Heart right ventricle (tissue), 16 donors: ENCODE data around the gene RASGRP4. TPM values are rescaled to one million over a fixed set of nuclear protein-coding genes. Genes with fewer than 3 reads are reported as not detected.

ENCODE experiments used
- ATAC-seq, 8 donors: fragments of 200-7000 bp; cut with Tn5 transposase; one replicate each; pipeline ENCODE4 v1.9.1; 2020; ENCODE audit warnings: mild to moderate bottlenecking in 8 of 8, moderate library complexity in 8 of 8, moderate number of reproducible peaks in 1 of 8
- DNase-seq, 2 donors: peaks; one replicate each; pipeline ENCODE4 v3.0.0-alpha.2; 2020
- H3K27ac ChIP-seq, 10 donors: fragments of 200-600 bp; sonication (generic) in 2 of 10; one replicate each; pipeline versions ENCODE4 v1.5.0 to v1.8.0; 2020 to 2022; ENCODE audit warnings: mild to moderate bottlenecking in 3 of 10
- H3K27me3 ChIP-seq, 7 donors: fragments of 200-600 bp; one replicate each; pipeline ENCODE4 v1.8.0; 2021 to 2022; ENCODE audit warnings: mild to moderate bottlenecking in 2 of 7
- H3K36me3 ChIP-seq, 9 donors: fragments of 200-600 bp; sonication (generic) in 1 of 9; one replicate each; pipeline versions ENCODE4 v1.5.0 to v1.8.0; 2020 to 2022; ENCODE audit warnings: mild to moderate bottlenecking in 2 of 9
- H3K4me1 ChIP-seq, 9 donors: fragments of 200-600 bp; sonication (generic) in 1 of 9; one replicate each; pipeline versions ENCODE4 v1.5.0 to v1.8.0; 2020 to 2022; ENCODE audit warnings: mild to moderate bottlenecking in 4 of 9
- H3K4me3 ChIP-seq, 10 donors: fragments of 200-600 bp; sonication (generic) in 2 of 10; one replicate each; pipeline versions ENCODE4 v1.5.0 to v1.8.0; 2020 to 2022; ENCODE audit warnings: mild to moderate bottlenecking in 7 of 10, moderate library complexity in 2 of 10
- H3K9me3 ChIP-seq, 11 donors: fragments of 200-600 bp in 10 of 11; sonication (generic) in 2 of 11; one replicate each; pipeline versions ENCODE4 v1.5.0 to v1.8.0; 2013 to 2022; ENCODE audit warnings: mild to moderate bottlenecking in 2 of 11, control low read depth in 1 of 11, moderate library complexity in 1 of 11
- WGBS, 2 donors: extraction: QIAGEN DNeasy Blood & Tissue Kit; methylation state at CpG; one replicate each; pipeline ENCODE4 v1.1.7; 2013; ENCODE audit warnings: inconsistent platforms in 1 of 2; 5-methylcytosine and 5-hydroxymethylcytosine counted together
- intact Hi-C, 10 donors: fragments of 100-400 bp; cut with DNase I; formaldehyde crosslinking; loops; one replicate each; pipeline versions ENCODE4 v1.11.1 to v1.14.2; 2022
- polyA plus RNA-seq, 2 donors: library from polyadenylated mRNA; stranded (reverse); fragments of 200-250 nt; gene quantifications; one replicate each; pipeline ENCODE4 v1.2.3, GENCODE V29; 2013
- total RNA-seq, 10 donors: library from RNA; stranded (reverse); fragmentation: NEBNext Ultra II Directional in 3 of 10; extraction: Animal tissue kit (Norgen Biotek cat#: 25700) in 3 of 10; gene quantifications; one replicate each; pipeline versions ENCODE4 v1.2.1 to v1.2.4, GENCODE V29; 2021 to 2023
- TF ChIP-seq, protein P1 (sequence below), 9 donors: fragments of 200-600 bp; sonication (generic) in 2 of 9; IDR thresholded peaks; one replicate each; pipeline versions ENCODE4 v1.5.0 to v1.8.0; 2021 to 2022; ENCODE audit warnings: antibody characterized with exemption in 9 of 9, mild to moderate bottlenecking in 5 of 9, moderate library complexity in 1 of 9
- donor health status: Arrhythmogenic right ventricular cardiomyopathy.
- donor health status: ischemic (EF 13 %, LVEDD 7.1; RV severe dilation, severe dysfunction).
- donor health status: healthy with polysubstance abuse.
- donor health status: DM: no; HTN: yes; CAD: no.
- donor health status: DM: no; HTN: no; CAD: no.
- donor health status: ischemic (EF 25% LVEDD 6.9; RV normal size, moderate dysfunction).
- donor health status: ischemic (EF 25% LVEDD 5.7; RV mildly dilated, moderate dysfunction).
- donor health status: healthy.
- donor health status: DM: yes; HTN: yes; CAD: no.
- donor health status: Ischemic cardiomyopathy.
- donor health status: ischemic (EF 35%, LVEDD 5.7; RV mildly dilated, moderate dysfunction).
- donor health status: nonischemic (EF 11% LVEDD 7.7; RV severe dilation, severe dysfunction).
- donor health status: DM: yes; HTN: yes; CAD: no.
- donor health status: PGD.
- donor health status: ischemic (EF 29% LVEDD 5.4; RV normal size, mild dysfunction).
- donor health status: nonischemic (EF 23%, LVEDD 6.1; RV moderate dilation, normal function).

The RASGRP4 gene
- total and polyA plus RNA-seq, 12 donors: 0.42 to 3.5 (median 0.91) TPM

DNA sequence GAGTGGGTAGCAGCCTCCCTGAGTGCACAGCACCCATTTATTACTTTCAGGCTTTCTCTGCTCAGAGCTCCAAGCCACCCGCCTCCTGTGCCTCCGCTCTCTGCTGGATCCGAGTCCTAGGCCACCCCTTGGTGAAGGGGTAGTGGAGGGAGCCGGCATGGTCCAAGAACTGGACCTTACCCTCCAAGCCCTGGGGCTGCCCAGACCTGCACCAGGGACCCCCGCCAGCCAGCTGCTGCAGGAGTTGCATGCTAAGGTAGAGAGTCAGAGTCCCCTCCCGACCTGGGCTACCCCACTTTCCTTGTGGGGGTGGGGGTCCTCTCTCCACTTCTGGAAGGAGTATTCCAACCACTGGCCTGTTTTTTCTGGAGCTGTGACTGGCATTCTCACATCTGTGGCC is 21.2 kb downstream of the RASGRP4 start:
- TF ChIP-seq, protein P1, sequence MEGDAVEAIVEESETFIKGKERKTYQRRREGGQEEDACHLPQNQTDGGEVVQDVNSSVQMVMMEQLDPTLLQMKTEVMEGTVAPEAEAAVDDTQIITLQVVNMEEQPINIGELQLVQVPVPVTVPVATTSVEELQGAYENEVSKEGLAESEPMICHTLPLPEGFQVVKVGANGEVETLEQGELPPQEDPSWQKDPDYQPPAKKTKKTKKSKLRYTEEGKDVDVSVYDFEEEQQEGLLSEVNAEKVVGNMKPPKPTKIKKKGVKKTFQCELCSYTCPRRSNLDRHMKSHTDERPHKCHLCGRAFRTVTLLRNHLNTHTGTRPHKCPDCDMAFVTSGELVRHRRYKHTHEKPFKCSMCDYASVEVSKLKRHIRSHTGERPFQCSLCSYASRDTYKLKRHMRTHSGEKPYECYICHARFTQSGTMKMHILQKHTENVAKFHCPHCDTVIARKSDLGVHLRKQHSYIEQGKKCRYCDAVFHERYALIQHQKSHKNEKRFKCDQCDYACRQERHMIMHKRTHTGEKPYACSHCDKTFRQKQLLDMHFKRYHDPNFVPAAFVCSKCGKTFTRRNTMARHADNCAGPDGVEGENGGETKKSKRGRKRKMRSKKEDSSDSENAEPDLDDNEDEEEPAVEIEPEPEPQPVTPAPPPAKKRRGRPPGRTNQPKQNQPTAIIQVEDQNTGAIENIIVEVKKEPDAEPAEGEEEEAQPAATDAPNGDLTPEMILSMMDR (IDR thresholded peaks at IDR 0.05): no peak
- WGBS, 2 donors: 92% methylated on average over 6 of the region's 6 CpGs
- Histone ChIP-seq H3K4me3 (no peak overlapping the region), H3K27me3 (peaks cover 0 to 19% (median 12%) of the 10 kb centered on the region in 7 donors), H3K9me3 (no peaks in the 10 kb centered on the region), H3K27ac (no peak overlapping the region), H3K4me1 (peaks cover 0 to 17% (median 11%) of the 10 kb centered on the region in 9 donors), H3K36me3 (peaks cover 0 to 45% (median 12%) of the 10 kb centered on the region in 9 donors)
- DNase-seq (no peak), ATAC-seq (no peak)
- intact Hi-C loops: loop anchor here (5.0 to 10.0 kb wide), 8 partner anchors 110 to 1070 kb away; partner anchors contain the start of genes MRPS12 (in 3 of the 10), SARS2 (in 3 of the 10), EIF3K (in 1 of the 10) and MAP4K1 (in 1 of the 10)

DNA sequence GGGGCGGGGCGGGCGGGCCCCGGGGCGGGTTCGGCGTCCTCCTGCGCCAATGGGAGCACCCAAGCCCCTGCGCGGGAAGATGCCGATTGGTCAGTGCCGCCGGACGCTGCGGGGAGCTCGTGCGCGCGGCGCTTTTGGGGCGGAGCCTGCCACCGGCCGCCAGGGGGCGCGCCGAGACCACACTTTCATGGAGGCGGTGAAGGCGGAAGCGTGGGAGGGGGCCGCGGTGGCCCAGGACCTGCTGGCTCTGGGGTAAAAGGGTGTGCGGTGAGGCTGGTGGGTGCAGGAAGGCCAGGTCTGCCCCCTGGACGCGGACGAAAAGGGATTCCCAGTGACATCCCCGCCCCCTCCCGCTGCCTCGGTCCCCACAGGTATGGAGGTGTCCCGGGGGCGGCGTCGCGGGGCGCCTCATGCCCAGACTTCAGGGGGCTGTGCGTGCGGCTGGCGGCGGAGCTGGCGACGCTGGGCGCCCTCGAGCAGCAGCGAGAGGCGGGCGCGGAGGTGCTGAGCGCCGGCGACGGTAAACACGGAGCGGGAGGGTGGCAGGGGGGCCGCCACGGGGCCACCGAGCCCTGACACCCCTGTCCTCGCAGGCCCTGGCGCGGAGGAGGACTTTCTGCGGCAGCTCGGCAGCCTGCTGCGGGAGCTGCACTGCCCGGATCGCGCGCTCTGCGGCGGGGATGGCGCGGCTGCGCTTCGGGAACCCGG is 22.9 kb downstream of the RASGRP4 start, which contains the start of gene FAM98C:
FAM98C (plus strand) TSS at position 127 of the 708 bp plus-strand sequence; CDS start at position 188, 61 bp downstream.
- WGBS, 2 donors: 1% methylated on average over 74 to 82 of the region's 82 CpGs
- Histone ChIP-seq H3K9me3 (no peaks in the 10 kb centered on the region), H3K27ac (peak within 1 kb of the TSS in 9 of 10 donors; percentile 68 to 95 (median 82)), H3K4me3 (peak within 1 kb of the TSS; percentile 68 to 99 (median 87)), H3K4me1 (peaks cover 0 to 17% (median 11%) of the 10 kb centered on the region in 9 donors), H3K27me3 (peaks cover 8 to 36% (median 28%) of the 10 kb centered on the region in 7 donors), H3K36me3 (peaks cover 0 to 35% (median 12%) of the 10 kb centered on the region in 9 donors)
- intact Hi-C loops: loop anchor here (2.0 to 10.0 kb wide), 12 partner anchors 112 to 1072 kb away; partner anchors contain the start of genes MRPS12 (in 4 of the 10), SARS2 (in 4 of the 10), EIF3K (in 2 of the 10) and MAP4K1 (in 1 of the 10)
- TF ChIP-seq, protein P1 (IDR thresholded peaks at IDR 0.05): peak; percentile 95 to 100 (median 100)
- DNase-seq (peak; percentile 93 to 97), ATAC-seq (peak; percentile 98 to 100 (median 99))

DNA sequence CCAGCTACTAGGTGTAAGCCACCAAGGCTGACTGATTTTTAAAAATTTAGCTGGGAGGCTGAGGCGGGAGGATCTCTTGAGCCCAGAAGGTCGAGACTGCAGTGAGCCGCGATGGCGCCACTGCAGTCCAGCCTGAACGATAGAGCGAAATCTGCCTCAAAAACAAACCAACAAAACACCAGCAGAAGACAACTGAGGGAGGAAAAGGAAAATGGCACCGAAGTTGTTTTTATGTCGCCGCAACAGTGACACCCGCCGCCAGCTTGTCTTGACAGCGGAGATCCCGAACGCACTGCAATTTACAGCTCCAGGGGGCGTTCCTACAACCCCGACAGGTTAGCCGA is 23.4 kb downstream of the RASGRP4 start:
- peak in 4 of 8 donors; percentile 1 to 3 (median 2) for ATAC-seq
- H3K27ac ChIP-seq: peak overlapping the region in 3 of 10 donors; percentile 48 to 88 (median 87)
- H3K27me3 ChIP-seq: peaks cover 8 to 41% (median 33%) of the 10 kb centered on the region in 7 donors
- peaks cover 0 to 17% (median 11%) of the 10 kb centered on the region in 9 donors for H3K4me1 ChIP-seq
- WGBS, 2 donors: 2 to 6% methylated on average over 18 of the region's 18 CpGs
- peak overlapping the region in 9 of 10 donors; percentile 68 to 99 (median 89) for H3K4me3 ChIP-seq
- TF ChIP-seq, protein P1 (IDR thresholded peaks at IDR 0.05): no peak
- intact Hi-C loops: loop anchor here (2.0 to 10.0 kb wide), 12 partner anchors 112 to 1072 kb away; partner anchors contain the start of genes MRPS12 (in 4 of the 10), SARS2 (in 4 of the 10), EIF3K (in 2 of the 10) and MAP4K1 (in 1 of the 10)
- H3K36me3 ChIP-seq: peaks cover 0 to 30% (median 12%) of the 10 kb centered on the region in 9 donors
- H3K9me3 ChIP-seq: no peaks in the 10 kb centered on the region
- no peak for DNase-seq

DNA sequence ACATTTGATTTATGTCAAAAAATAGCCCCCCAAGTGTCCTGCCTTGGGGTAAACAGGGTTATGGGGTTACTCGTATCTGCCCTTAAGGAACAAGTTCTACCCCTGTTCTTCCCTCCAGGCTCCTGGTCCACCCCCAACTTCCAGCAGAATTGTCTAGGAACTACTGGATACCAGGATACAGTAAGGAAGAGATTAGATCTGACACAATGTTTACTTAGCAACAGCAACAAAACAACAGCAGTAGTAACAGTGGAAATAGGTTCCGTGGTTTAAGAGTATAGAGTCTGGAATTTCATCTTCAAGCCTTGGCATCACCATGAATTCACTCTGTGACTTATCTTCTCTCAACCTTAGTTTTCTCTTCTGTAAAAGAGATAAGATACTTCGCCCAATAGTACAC is 24.9 kb downstream of the RASGRP4 start:
- Histone ChIP-seq H3K9me3 (no peaks in the 10 kb centered on the region), H3K4me3 (no peak overlapping the region), H3K4me1 (peaks cover 0 to 17% (median 11%) of the 10 kb centered on the region in 9 donors), H3K36me3 (peaks cover 0 to 16% (median 5%) of the 10 kb centered on the region in 9 donors), H3K27me3 (peaks cover 8 to 56% (median 45%) of the 10 kb centered on the region in 7 donors), H3K27ac (no peak overlapping the region)
- DNase-seq (no peak), ATAC-seq (no peak)
- TF ChIP-seq, protein P1 (IDR thresholded peaks at IDR 0.05): no peak
- 59 to 61% methylated on average over 3 of the region's 3 CpGs for WGBS, 2 donors
- intact Hi-C loops: loop anchor here (5.0 to 10.0 kb wide), 8 partner anchors 114 to 1074 kb away; partner anchors contain the start of genes MRPS12 (in 3 of the 10), SARS2 (in 3 of the 10), EIF3K (in 1 of the 10) and MAP4K1 (in 1 of the 10)
